MG63 (cell line): ENCODE results near the gene BAIAP2L1. TPM values are rescaled to one million over a fixed set of nuclear protein-coding genes. Genes with fewer than 3 reads are reported as not detected.

ENCODE experiments used
- DNase-seq: peaks from one replicate; pipeline ENCODE4 v3.0.0-alpha.2; 2020
- H3K27me3 ChIP-seq: fragments of 250-450 bp; sonication (Bioruptor Pico); 2 replicates; pipeline ENCODE4 v1.5.1; 2020; ENCODE audit warnings: mild to moderate bottlenecking, moderate library complexity
- H3K36me3 ChIP-seq: fragments of 250-450 bp; sonication (Bioruptor Pico); 2 replicates; pipeline ENCODE4 v1.5.1; 2020; ENCODE audit warnings: mild to moderate bottlenecking, moderate library complexity
- H3K4me3 ChIP-seq: fragments of 250-450 bp; sonication (Bioruptor Pico); 2 replicates; pipeline ENCODE4 v1.5.1; 2020; ENCODE audit warnings: mild to moderate bottlenecking, moderate library complexity
- H3K9me3 ChIP-seq: fragments of 250-450 bp; sonication (Bioruptor Pico); 2 replicates; pipeline ENCODE4 v1.5.1; 2020; ENCODE audit warnings: mild to moderate bottlenecking, moderate library complexity
- total RNA-seq: library from RNA; depleted of rRNA; stranded (reverse); fragments of >200 nt; shearing (Covaris generic); gene quantifications from 2 replicates; pipeline ENCODE4 v1.2.3, GENCODE V29; 2014; ENCODE audit warnings: low replicate concordance; rRNA removed

BAIAP2L1 gene
- total RNA-seq, 1 experiment from 2014 or later, result 11.0 TPM

GRCh38 chr7:98251231-98251600 lies 149.7 kb downstream of the BAIAP2L1 start:
- H3K9me3 ChIP-seq, result no peaks in the 10 kb centered on the region
- no peak for DNase-seq
- H3K27me3 ChIP-seq, result no peaks in the 10 kb centered on the region
- no peaks in the 10 kb centered on the region for H3K36me3 ChIP-seq
- peak overlapping the region; percentile 83 for H3K4me3 ChIP-seq

- Histone ChIP-seq H3K9me3 (no peaks in the 10 kb centered on the region), H3K27me3 (no peaks in the 10 kb centered on the region), H3K4me3 (no peak overlapping the region), H3K36me3 (no peaks in the 10 kb centered on the region)
- no peak for DNase-seq
These were observed 150.1 kb downstream of the BAIAP2L1 start for GRCh38 chr7:98250789-98251188.

- DNase-seq, result no peak
- no peaks in the 10 kb centered on the region for H3K9me3 ChIP-seq
- H3K27me3 ChIP-seq, result no peaks in the 10 kb centered on the region
- no peaks in the 10 kb centered on the region for H3K36me3 ChIP-seq
- no peak overlapping the region for H3K4me3 ChIP-seq
These were observed 151.8 kb downstream of the BAIAP2L1 start for GRCh38 chr7:98249106-98249505.

GRCh38 chr7:98248156-98248555 lies 152.7 kb downstream of the BAIAP2L1 start:
- Histone ChIP-seq H3K36me3 (no peaks in the 10 kb centered on the region), H3K4me3 (no peak overlapping the region), H3K27me3 (no peaks in the 10 kb centered on the region), H3K9me3 (no peaks in the 10 kb centered on the region)
- DNase-seq, result no peak

- no peaks in the 10 kb centered on the region for H3K27me3 ChIP-seq
- DNase-seq, result no peak
- H3K9me3 ChIP-seq, result no peaks in the 10 kb centered on the region
- no peaks in the 10 kb centered on the region for H3K36me3 ChIP-seq
- no peak overlapping the region for H3K4me3 ChIP-seq
These were observed 156.0 kb downstream of the BAIAP2L1 start for GRCh38 chr7:98244871-98245270.

- no peaks in the 10 kb centered on the region for H3K27me3 ChIP-seq
These were observed 158.0 kb downstream of the BAIAP2L1 start for GRCh38 chr7:98242934-98243333.

GRCh38 chr7:98242342-98242741 lies 158.5 kb downstream of the BAIAP2L1 start:
- H3K27me3 ChIP-seq, result no peaks in the 10 kb centered on the region
- H3K4me3 ChIP-seq, result no peak overlapping the region
- no peaks in the 10 kb centered on the region for H3K36me3 ChIP-seq
- no peaks in the 10 kb centered on the region for H3K9me3 ChIP-seq
- DNase-seq, result no peak

More at GRCh38 chr7:98242934-98243333, 158.0 kb downstream of the BAIAP2L1 start:
- no peaks in the 10 kb centered on the region for H3K9me3 ChIP-seq
- H3K4me3 ChIP-seq, result no peak overlapping the region
- DNase-seq, result no peak
- H3K36me3 ChIP-seq, result no peaks in the 10 kb centered on the region

GRCh38 chr7:98241674-98242241 lies 159.1 kb downstream of the BAIAP2L1 start:
- no peak overlapping the region for H3K4me3 ChIP-seq
- H3K9me3 ChIP-seq, result no peaks in the 10 kb centered on the region
- no peaks in the 10 kb centered on the region for H3K36me3 ChIP-seq
- no peaks in the 10 kb centered on the region for H3K27me3 ChIP-seq
- no peak for DNase-seq

Other genes with a start within 250 kb of the BAIAP2L1 start
- 0.74 TPM in 1 of 2 replicates, not detected in the other for gene BHLHA15, start 189.7 kb downstream of the BAIAP2L1 start, total RNA-seq
- 4.8 and 9.5 TPM in 2 replicates for gene TECPR1, start 148.9 kb downstream of the BAIAP2L1 start, total RNA-seq
- 12.5 and 37.3 TPM in 2 replicates for gene BRI3, start 119.4 kb downstream of the BAIAP2L1 start, total RNA-seq
- gene NPTX2, start 216.2 kb upstream of the BAIAP2L1 start, total RNA-seq, result 0.94 and 2.1 TPM in 2 replicates